Progenitor cell of endocrine pancreas (in vitro differentiated cells): ENCODE data around the gene ORMDL1. TPM values are rescaled to one million over a fixed set of nuclear protein-coding genes. Genes with fewer than 3 reads are reported as not detected.

ENCODE experiments used
- DNase-seq: peaks from one replicate; pipeline ENCODE4 v3.0.0; 2021; ENCODE audit warnings: low spot score; ENCODE audit not compliant: unreplicated experiment
- H3K27ac Mint-ChIP-seq: 2 replicates; pipeline ENCODE4 v1.8.0; 2021; ENCODE audit warnings: mild to moderate bottlenecking, moderate library complexity, mixed read lengths
- H3K27me3 Mint-ChIP-seq: 2 replicates; pipeline ENCODE4 v1.8.0; 2021; ENCODE audit warnings: mixed read lengths
- H3K36me3 Mint-ChIP-seq: 2 replicates; pipeline ENCODE4 v1.8.0; 2022; ENCODE audit warnings: mixed read lengths; ENCODE audit not compliant: insufficient read depth
- H3K4me1 Mint-ChIP-seq: 2 replicates; pipeline ENCODE4 v1.8.0; 2021; ENCODE audit warnings: low read depth, mixed read lengths
- H3K4me3 Mint-ChIP-seq: 2 replicates; pipeline ENCODE4 v1.8.0; 2021; ENCODE audit warnings: low read depth, mild to moderate bottlenecking, moderate library complexity, mixed read lengths
- H3K9me3 Mint-ChIP-seq: 2 replicates; pipeline ENCODE4 v1.8.0; 2021; ENCODE audit warnings: low read depth, mixed read lengths
- CTCF ChIP-seq: fragments of 200-600 bp; sonication (generic); IDR thresholded peaks from one replicate; pipeline ENCODE4 v1.5.0; 2021; ENCODE audit warnings: antibody characterized with exemption, mild to moderate bottlenecking; ENCODE audit not compliant: unreplicated experiment
- total RNA-seq: library from RNA; stranded (reverse); gene quantifications from 2 replicates; pipeline ENCODE4 v1.2.1, GENCODE V29; 2021

Gene ORMDL1
- total RNA-seq, 1 donor from 2014 or later, result 74.1 TPM

GRCh38 chr2:189794310-189794709, 10.2 kb upstream of the ORMDL1 start:
- DNase-seq, result no peak
- Mint-ChIP-seq H3K9me3 (no peaks in the 10 kb centered on the region), H3K4me3 (no peak overlapping the region), H3K4me1 (no peaks in the 10 kb centered on the region), H3K27me3 (no peaks in the 10 kb centered on the region), H3K36me3 (peaks cover 7% of the 10 kb centered on the region), H3K27ac (no peak overlapping the region)
- TF ChIP-seq CTCF, result no peak

GRCh38 chr2:189791338-189792042, 7.4 kb upstream of the ORMDL1 start:
- Mint-ChIP-seq H3K27ac (no peak overlapping the region), H3K4me1 (no peaks in the 10 kb centered on the region), H3K27me3 (no peaks in the 10 kb centered on the region), H3K36me3 (peaks cover 7% of the 10 kb centered on the region), H3K4me3 (no peak overlapping the region), H3K9me3 (no peaks in the 10 kb centered on the region)
- no peak for TF ChIP-seq CTCF
- DNase-seq, result no peak

GRCh38 chr2:189783451-189783926, 650 bp downstream of the ORMDL1 start:
- Mint-ChIP-seq H3K4me3 (peak overlapping the region; percentile 93), H3K27me3 (no peaks in the 10 kb centered on the region), H3K27ac (peak overlapping the region; percentile 95), H3K9me3 (no peaks in the 10 kb centered on the region), H3K4me1 (peaks cover 28% of the 10 kb centered on the region), H3K36me3 (peaks cover 19% of the 10 kb centered on the region)
- no peak for DNase-seq
- TF ChIP-seq CTCF, result no peak

GRCh38 chr2:189782221-189782671, 1.9 kb downstream of the ORMDL1 start:
- Mint-ChIP-seq H3K27ac (peak overlapping the region; percentile 49), H3K9me3 (no peaks in the 10 kb centered on the region), H3K4me1 (peaks cover 28% of the 10 kb centered on the region), H3K27me3 (no peaks in the 10 kb centered on the region), H3K4me3 (peak overlapping the region; percentile 93), H3K36me3 (peaks cover 23% of the 10 kb centered on the region)
- TF ChIP-seq CTCF, result no peak
- DNase-seq, result no peak

GRCh38 chr2:189772212-189772611, 11.9 kb downstream of the ORMDL1 start:
- Mint-ChIP-seq H3K4me3 (no peak overlapping the region), H3K4me1 (no peaks in the 10 kb centered on the region), H3K9me3 (no peaks in the 10 kb centered on the region), H3K36me3 (peaks cover 15% of the 10 kb centered on the region), H3K27me3 (no peaks in the 10 kb centered on the region), H3K27ac (no peak overlapping the region)
- TF ChIP-seq CTCF, result no peak
- no peak for DNase-seq
